SK-N-MC (cell line): Measurements from ENCODE around the gene ATG16L2.
"Not testable (repeated sequence)": the region's sequence is repeated elsewhere in the genome, so short reads cannot be mapped to it uniquely, and the experiment has no call there.

Source experiments
- DNase-seq: peaks from one replicate; pipeline ENCODE4 v3.0.0-alpha.2; 2011; ENCODE audit warnings: low read depth, low spot score
- H3K27ac ChIP-seq: fragments of 200-600 bp; sonication (generic); 2 replicates; pipeline ENCODE4 v1.5.1; 2016; ENCODE audit warnings: mixed run types
- H3K36me3 ChIP-seq: fragments of 200-600 bp; sonication (generic); 2 replicates; pipeline ENCODE4 v1.6.1; 2017; ENCODE audit warnings: antibody characterized with exemption, low read length, mixed read lengths; ENCODE audit not compliant: insufficient read depth
- H3K4me3 ChIP-seq: fragments of 200-600 bp; sonication (generic); 2 replicates; pipeline ENCODE4 v1.5.1; 2016
- H3K9ac ChIP-seq: fragments of 200-600 bp; sonication (generic); 2 replicates; pipeline ENCODE4 v1.8.0; 2017; ENCODE audit warnings: mixed run types, mixed read lengths; ENCODE audit not compliant: insufficient read length
- H3K9me3 ChIP-seq: fragments of 200-600 bp; sonication (generic); 2 replicates; pipeline ENCODE4 v1.6.1; 2017; ENCODE audit warnings: low read depth, mild to moderate bottlenecking, antibody characterized with exemption, low read length, moderate library complexity, mixed read lengths
- EZH2 ChIP-seq: fragments of 200-600 bp; sonication (generic); IDR thresholded peaks from one replicate; pipeline ENCODE4 v1.6.1; 2017; ENCODE audit warnings: antibody characterized with exemption
- FOXP2 ChIP-seq: optimal IDR thresholded peaks from 2 replicates; pipeline ENCODE3; 2011; ENCODE audit warnings: mild to moderate bottlenecking, moderate library complexity; ENCODE audit not compliant: insufficient read depth; ENCODE audit errors: extremely low read length, control extremely low read depth
- POLR2AphosphoS5 ChIP-seq: IDR thresholded peaks from 2 replicates; pipeline ENCODE4 v1.6.1; 2012; ENCODE audit warnings: mild to moderate bottlenecking, low read depth, low read length, borderline replicate concordance

Gene ATG16L2

GRCh38 chr11:72792437-72793021 is 21.7 kb upstream of the ATG16L2 start:
- no peak for DNase-seq
- no peak for TF ChIP-seq POLR2AphosphoS5
- no peak for TF ChIP-seq FOXP2
- TF ChIP-seq EZH2, result no peak
- Histone ChIP-seq H3K27ac (no peak overlapping the region), H3K9ac (no peak overlapping the region), H3K9me3 (no peaks in the 10 kb centered on the region), H3K4me3 (no peak overlapping the region), H3K36me3 (no peaks in the 10 kb centered on the region)

GRCh38 chr11:72793076-72793424 is 21.2 kb upstream of the ATG16L2 start:
- H3K4me3 ChIP-seq, result peak overlapping the region; percentile 91
- H3K27ac ChIP-seq, result no peak overlapping the region
- DNase-seq, result no peak
- H3K9me3 ChIP-seq, result no peaks in the 10 kb centered on the region
- H3K9ac ChIP-seq, result peak overlapping the region; percentile 51
- no peaks in the 10 kb centered on the region for H3K36me3 ChIP-seq
- TF ChIP-seq EZH2, result no peak
- no peak for TF ChIP-seq FOXP2
- no peak for TF ChIP-seq POLR2AphosphoS5

- peak; percentile 90 for DNase-seq
Observed at GRCh38 chr11:72793425-72794367, 20.5 kb upstream of the ATG16L2 start, which contains the start of gene STARD10. TSS of gene STARD10 (minus strand) at chr11:72794047. CDS start at chr11:72781181, 12,866 bp downstream.

GRCh38 chr11:72798361-72798760 is 15.8 kb upstream of the ATG16L2 start:
- TF ChIP-seq EZH2, result no peak
- no peak for TF ChIP-seq FOXP2
- H3K4me3 ChIP-seq, result no peak overlapping the region
- H3K27ac ChIP-seq, result no peak overlapping the region

More at GRCh38 chr11:72793425-72794367, 20.5 kb upstream of the ATG16L2 start, which contains the start of gene STARD10:
- TF ChIP-seq FOXP2, result peak; percentile 46
- TF ChIP-seq EZH2, result no peak
- TF ChIP-seq POLR2AphosphoS5, result peak; percentile 61
- Histone ChIP-seq H3K9me3 (no peaks in the 10 kb centered on the region), H3K36me3 (no peaks in the 10 kb centered on the region), H3K9ac (peak within 1 kb of the TSS; percentile 64), H3K4me3 (peak within 1 kb of the TSS; percentile 91), H3K27ac (peak within 1 kb of the TSS; percentile 32; the same call in 1 of the 2 replicates)

GRCh38 chr11:72799441-72799840 is 14.8 kb upstream of the ATG16L2 start:
- no peak for DNase-seq
- no peak overlapping the region for H3K4me3 ChIP-seq
- H3K9ac ChIP-seq, result no peak overlapping the region
- TF ChIP-seq EZH2 (no peak), FOXP2 (no peak), POLR2AphosphoS5 (no peak)
- no peaks in the 10 kb centered on the region for H3K9me3 ChIP-seq
- H3K36me3 ChIP-seq, result no peaks in the 10 kb centered on the region
- no peak overlapping the region for H3K27ac ChIP-seq

More at GRCh38 chr11:72798361-72798760, 15.8 kb upstream of the ATG16L2 start:
- Histone ChIP-seq H3K9me3 (no peaks in the 10 kb centered on the region), H3K36me3 (no peaks in the 10 kb centered on the region), H3K9ac (no peak overlapping the region)
- DNase-seq, result no peak

- TF ChIP-seq FOXP2 (no peak), EZH2 (no peak), POLR2AphosphoS5 (no peak)
- no peak overlapping the region for H3K27ac ChIP-seq
- H3K9ac ChIP-seq, result no peak overlapping the region
- no peak overlapping the region for H3K4me3 ChIP-seq
- DNase-seq, result no peak
- no peaks in the 10 kb centered on the region for H3K9me3 ChIP-seq
- no peaks in the 10 kb centered on the region for H3K36me3 ChIP-seq
Observed at GRCh38 chr11:72802822-72803221, 11.4 kb upstream of the ATG16L2 start.

- no peaks in the 10 kb centered on the region for H3K36me3 ChIP-seq
- no peak for DNase-seq
- H3K27ac ChIP-seq, result no peak overlapping the region
- no peaks in the 10 kb centered on the region for H3K9me3 ChIP-seq
- no peak overlapping the region for H3K9ac ChIP-seq
- TF ChIP-seq FOXP2 (no peak), POLR2AphosphoS5 (no peak), EZH2 (no peak)
- H3K4me3 ChIP-seq, result no peak overlapping the region
Observed at GRCh38 chr11:72805216-72805615, 9.0 kb upstream of the ATG16L2 start.

GRCh38 chr11:72806378-72806777 is 7.8 kb upstream of the ATG16L2 start:
- H3K4me3 ChIP-seq, H3K9ac ChIP-seq, H3K27ac ChIP-seq, H3K9me3 ChIP-seq, DNase-seq, H3K36me3 ChIP-seq: not testable (repeated sequence)
